ENCODE results near the gene TGFBI. TPM values are rescaled to one million over a fixed set of nuclear protein-coding genes. Genes with fewer than 3 reads are reported as not detected.

The TGFBI gene
- total and polyA plus RNA-seq, 12 donors, result 29.6 to 137 (median 50.4) TPM

GRCh38 chr5:136030252-136030651, 1.5 kb downstream of the TGFBI start:
- Histone ChIP-seq H3K4me1 (peaks cover 6 to 90% (median 56%) of the 10 kb centered on the region in 9 donors), H3K27me3 (peaks cover 0 to 9% (median 0%) of the 10 kb centered on the region in 7 donors), H3K9me3 (no peaks in the 10 kb centered on the region), H3K27ac (peak overlapping the region in 6 of 10 donors; percentile 58 to 93 (median 84)), H3K4me3 (peak overlapping the region in 8 of 10 donors; percentile 61 to 81 (median 72)), H3K36me3 (peaks cover 0 to 29% (median 0%) of the 10 kb centered on the region in 9 donors)
- TF ChIP-seq CTCF (IDR thresholded peaks at IDR 0.05), result no peak
- intact Hi-C loops (cut with DNase I), result loop anchor here in 2 of 10 donors (5.0 to 10.0 kb wide), 2 partner anchors 37 to 55 kb away; no protein-coding TSS in a partner anchor
- DNase-seq (no peak), ATAC-seq (no peak)
- 68 to 76% methylated on average over 2 of the region's 2 CpGs for WGBS, 2 donors

GRCh38 chr5:136030956-136031611, 2.3 kb downstream of the TGFBI start:
- peak overlapping the region in 7 of 10 donors; percentile 13 to 93 (median 58) for H3K27ac ChIP-seq
- DNase-seq, result no peak
- intact Hi-C loops (cut with DNase I), result loop anchor here in 2 of 10 donors (5.0 to 10.0 kb wide), 2 partner anchors 36 to 56 kb away; no protein-coding TSS in a partner anchor
- peaks cover 0 to 9% (median 0%) of the 10 kb centered on the region in 7 donors for H3K27me3 ChIP-seq
- no peaks in the 10 kb centered on the region for H3K9me3 ChIP-seq
- peak in 4 of 8 donors; percentile 12 to 24 (median 16) for ATAC-seq
- no peak for TF ChIP-seq CTCF (IDR thresholded peaks at IDR 0.05)
- H3K4me1 ChIP-seq, result peaks cover 6 to 94% (median 61%) of the 10 kb centered on the region in 9 donors
- 45 to 47% methylated on average over 8 of the region's 8 CpGs for WGBS, 2 donors
- H3K36me3 ChIP-seq, result peaks cover 0 to 37% (median 0%) of the 10 kb centered on the region in 9 donors
- peak overlapping the region in 7 of 10 donors; percentile 61 to 81 (median 72) for H3K4me3 ChIP-seq

GRCh38 chr5:136031711-136032110, 2.9 kb downstream of the TGFBI start:
- TF ChIP-seq CTCF (IDR thresholded peaks at IDR 0.05), result no peak
- Histone ChIP-seq H3K4me1 (peaks cover 11 to 95% (median 67%) of the 10 kb centered on the region in 9 donors), H3K27me3 (peaks cover 0 to 9% (median 0%) of the 10 kb centered on the region in 7 donors), H3K9me3 (no peaks in the 10 kb centered on the region), H3K27ac (peak overlapping the region in 7 of 10 donors; percentile 23 to 93 (median 58)), H3K4me3 (peak overlapping the region in 6 of 10 donors; percentile 61 to 81 (median 72)), H3K36me3 (peaks cover 0 to 44% (median 0%) of the 10 kb centered on the region in 9 donors)
- intact Hi-C loops (cut with DNase I), result loop anchor here in 2 of 10 donors (5.0 to 10.0 kb wide), 2 partner anchors 36 to 57 kb away; no protein-coding TSS in a partner anchor
- ATAC-seq (no peak), DNase-seq (no peak)
- WGBS, 2 donors, result 47 to 49% methylated on average over 6 of the region's 6 CpGs

GRCh38 chr5:136032564-136032963, 3.8 kb downstream of the TGFBI start:
- Histone ChIP-seq H3K4me3 (peak overlapping the region in 1 of 10 donors; percentile 81), H3K27me3 (peaks cover 0 to 9% (median 0%) of the 10 kb centered on the region in 7 donors), H3K36me3 (peaks cover 0 to 52% (median 0%) of the 10 kb centered on the region in 9 donors), H3K27ac (peak overlapping the region in 5 of 10 donors; percentile 30 to 93 (median 85)), H3K4me1 (peaks cover 14 to 97% (median 76%) of the 10 kb centered on the region in 9 donors), H3K9me3 (no peaks in the 10 kb centered on the region)
- DNase-seq, result no peak
- peak in 1 of 8 donors; percentile 24 for ATAC-seq
- TF ChIP-seq CTCF (IDR thresholded peaks at IDR 0.05), result no peak
- intact Hi-C loops (cut with DNase I), result loop anchor here in 2 of 10 donors (5.0 to 10.0 kb wide), 2 partner anchors 35 to 58 kb away; no protein-coding TSS in a partner anchor
- WGBS, 2 donors, result 56 to 70% methylated on average over 2 of the region's 2 CpGs
